OCI-M1 (cell line): Measurements from ENCODE around the gene CNTF.

Experiments
- DNase-seq: peaks from one replicate; lab custom pipeline; 2025; lab: John Stamatoyannopoulos, UW

The CNTF gene

GRCh38 chr11:58641803-58642581, 19.5 kb downstream of the CNTF start:
- peak; percentile 39 for DNase-seq

- no peak for DNase-seq
Measured at GRCh38 chr11:58645854-58646253, 23.4 kb downstream of the CNTF start.

- no peak for DNase-seq
Measured at GRCh38 chr11:58647141-58647699, 24.8 kb downstream of the CNTF start.

- DNase-seq = no peak
Measured at GRCh38 chr11:58647866-58648265, 25.4 kb downstream of the CNTF start.

- no peak for DNase-seq
Measured at GRCh38 chr11:58649623-58650022, 27.2 kb downstream of the CNTF start.

- no peak for DNase-seq
Measured at GRCh38 chr11:58650496-58650895, 28.0 kb downstream of the CNTF start.

GRCh38 chr11:58652726-58653280, 30.3 kb downstream of the CNTF start:
- no peak for DNase-seq

- peak; percentile 84 for DNase-seq
Measured at GRCh38 chr11:58654079-58654907, 31.8 kb downstream of the CNTF start.

GRCh38 chr11:58654908-58655296, 32.4 kb downstream of the CNTF start:
- no peak for DNase-seq

GRCh38 chr11:58656348-58656747, 33.9 kb downstream of the CNTF start:
- DNase-seq = no peak

GRCh38 chr11:58658623-58659022, 36.2 kb downstream of the CNTF start:
- no peak for DNase-seq

GRCh38 chr11:58659404-58659803, 36.9 kb downstream of the CNTF start:
- no peak for DNase-seq

- DNase-seq = no peak
Measured at GRCh38 chr11:58659910-58660570, 37.6 kb downstream of the CNTF start.

GRCh38 chr11:58671983-58672633, 49.6 kb downstream of the CNTF start:
- DNase-seq = peak; percentile 54

- no peak for DNase-seq
Measured at GRCh38 chr11:58674609-58675008, 52.1 kb downstream of the CNTF start.
